Measurements from ENCODE around the gene CDH3.
A peak's percentile ranks its signal among the peaks of the same experiment; 100 is the strongest.

CDH3 gene

GRCh38 chr16:68644715-68645493 is at the start of gene CDH3:
Gene CDH3 (plus strand): TSS chr16:68645310. CDS start chr16:68645380, 70 bp downstream.
- no peak for DNase-seq

GRCh38 chr16:68596266-68596665 is 48.8 kb upstream of the CDH3 start:
- DNase-seq = no peak

- no peak for DNase-seq
Measured at GRCh38 chr16:68599586-68599985, 45.5 kb upstream of the CDH3 start.

- DNase-seq = no peak
Measured at GRCh38 chr16:68605746-68606145, 39.4 kb upstream of the CDH3 start.

GRCh38 chr16:68607443-68607842 is 37.7 kb upstream of the CDH3 start:
- no peak for DNase-seq

- no peak for DNase-seq
Measured at GRCh38 chr16:68608330-68608729, 36.8 kb upstream of the CDH3 start.

- no peak for DNase-seq
Measured at GRCh38 chr16:68612996-68613395, 32.1 kb upstream of the CDH3 start.

GRCh38 chr16:68617734-68618133 is 27.4 kb upstream of the CDH3 start:
- DNase-seq = no peak

- DNase-seq = no peak
Measured at GRCh38 chr16:68626557-68626956, 18.6 kb upstream of the CDH3 start.

GRCh38 chr16:68627951-68628425 is 17.1 kb upstream of the CDH3 start:
- DNase-seq = no peak

GRCh38 chr16:68629351-68629910 is 15.7 kb upstream of the CDH3 start:
- DNase-seq = no peak

- DNase-seq = no peak
Measured at GRCh38 chr16:68636064-68636560, 9.0 kb upstream of the CDH3 start.

- DNase-seq = no peak
Measured at GRCh38 chr16:68636818-68637217, 8.3 kb upstream of the CDH3 start.

- DNase-seq = no peak
Measured at GRCh38 chr16:68640972-68641371, 4.1 kb upstream of the CDH3 start.

GRCh38 chr16:68642047-68642435 is 3.1 kb upstream of the CDH3 start:
- DNase-seq = no peak

- peak; percentile 48 for DNase-seq
Measured at GRCh38 chr16:68642436-68643101, 2.5 kb upstream of the CDH3 start.

GRCh38 chr16:68643227-68643626 is 1.9 kb upstream of the CDH3 start:
- DNase-seq = no peak

GRCh38 chr16:68643847-68644246 is 1.3 kb upstream of the CDH3 start:
- DNase-seq = no peak

GRCh38 chr16:68644296-68644695 is 814 bp upstream of the CDH3 start:
- no peak for DNase-seq

GRCh38 chr16:68645494-68646388 is 631 bp downstream of the CDH3 start:
- no peak for DNase-seq

GRCh38 chr16:68646953-68647659 is 2.0 kb downstream of the CDH3 start:
- no peak for DNase-seq

GRCh38 chr16:68651136-68651535 is 6.0 kb downstream of the CDH3 start:
- no peak for DNase-seq
